GM18507 (cell line): Measurements from ENCODE around the gene FHAD1.
"Not testable (repeated sequence)": the region's sequence is repeated elsewhere in the genome, so short reads cannot be mapped to it uniquely, and the experiment has no call there.

Experiments used
- DNase-seq: peaks from one replicate; pipeline ENCODE4 v3.0.0; 2011; ENCODE audit warnings: low read depth; ENCODE audit not compliant: insufficient read length; ENCODE audit errors: extremely low spot score
- FAIRE-seq: peaks from 2 replicates; lab custom pipeline; 2011; peaks lifted over from hg19 to GRCh38; lab: Jason Lieb, UNC

Gene FHAD1

DNA sequence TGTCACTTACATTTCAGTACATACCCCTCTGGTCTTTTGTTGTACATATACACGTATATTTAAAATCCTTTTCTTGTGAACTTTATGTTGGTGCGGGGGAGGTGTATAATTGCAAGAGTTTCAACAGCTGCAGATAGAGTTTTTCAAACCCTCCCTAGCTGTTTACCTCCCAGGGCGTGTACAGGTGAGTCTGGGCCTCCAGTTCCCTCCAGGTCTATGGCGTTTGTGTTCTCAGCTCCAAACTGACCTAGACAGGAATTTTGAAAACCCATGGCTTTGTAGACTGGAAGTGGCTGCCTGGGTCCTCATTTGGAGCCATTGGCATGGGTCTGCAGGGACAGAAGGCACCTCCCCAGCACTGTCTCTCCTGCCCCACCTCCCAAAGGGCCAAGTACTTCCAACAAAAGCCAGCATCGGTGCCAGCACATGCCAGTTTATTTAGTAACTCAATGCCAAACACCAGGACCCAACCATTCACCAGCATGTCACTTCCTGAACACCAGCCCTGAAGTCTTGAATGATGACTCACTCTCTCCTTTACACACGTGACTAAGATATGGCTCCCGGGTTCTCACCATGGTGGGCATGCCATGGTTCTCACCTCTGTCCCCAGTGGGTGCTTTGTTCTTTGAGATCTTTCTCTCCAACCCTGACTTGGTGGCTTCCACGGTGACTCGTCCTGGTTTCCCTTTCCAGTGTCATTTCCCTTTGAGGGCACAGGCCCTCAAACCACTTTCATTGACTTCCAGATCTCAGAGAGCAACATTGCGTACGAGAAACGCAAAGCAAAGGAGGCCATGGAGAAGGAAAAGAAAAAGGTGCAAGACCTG, 105.3 kb downstream of the FHAD1 start:
- FAIRE-seq (no peak), DNase-seq (no peak)

DNA sequence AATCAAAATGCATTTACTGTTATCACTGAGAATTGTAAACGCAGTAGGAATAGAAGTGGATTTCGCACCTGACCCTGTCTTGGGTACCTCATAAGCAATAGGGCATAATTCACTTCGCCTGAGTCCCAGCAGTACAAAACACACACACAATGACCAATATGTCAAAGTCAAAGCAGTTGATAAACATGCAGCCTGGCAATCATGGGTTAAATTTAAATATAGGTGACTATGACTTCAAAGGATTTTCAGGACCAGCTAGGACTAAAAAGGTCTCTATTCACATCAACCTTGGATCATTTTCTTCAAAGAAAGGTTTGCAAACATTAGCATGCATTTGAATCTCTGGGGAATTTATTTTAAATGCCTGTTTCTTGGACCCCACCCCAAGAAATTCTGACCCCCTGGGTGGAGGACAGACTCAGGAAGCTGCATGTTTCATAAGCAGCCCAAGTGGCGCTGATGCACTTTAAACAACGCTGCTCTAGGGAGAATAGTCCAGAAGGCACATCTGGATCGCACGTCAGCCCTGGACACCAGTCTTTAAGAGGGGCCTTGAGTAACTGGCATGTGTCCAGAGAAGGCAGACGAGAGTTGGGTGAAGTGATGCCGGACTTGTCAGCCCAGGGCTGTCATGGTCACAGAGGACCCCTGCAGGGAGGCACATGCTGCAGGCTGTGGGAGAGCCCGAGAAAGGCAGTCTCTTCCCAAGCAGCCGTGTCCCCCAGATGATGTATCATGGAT, 107.0 kb downstream of the FHAD1 start:
- no peak for FAIRE-seq
- DNase-seq, result no peak

DNA sequence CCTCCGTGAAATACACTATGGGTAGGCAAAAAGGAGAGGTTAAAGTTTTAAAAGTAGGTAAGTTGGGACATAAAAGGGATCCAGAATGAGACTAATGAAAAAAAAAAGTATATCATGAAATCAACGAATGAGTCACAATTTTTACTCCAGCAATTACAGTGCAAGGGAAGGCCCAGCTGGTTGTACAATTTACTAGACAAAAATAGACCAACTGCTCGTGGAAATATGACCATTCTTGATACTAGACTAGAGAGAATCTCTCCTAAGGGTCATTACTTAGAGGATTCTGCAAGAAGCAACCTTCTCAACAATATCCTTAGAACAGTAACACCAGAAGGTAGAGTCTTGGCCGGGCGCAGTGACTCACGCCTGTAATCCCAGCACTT, 107.5 kb downstream of the FHAD1 start:
- FAIRE-seq, result no peak

DNA sequence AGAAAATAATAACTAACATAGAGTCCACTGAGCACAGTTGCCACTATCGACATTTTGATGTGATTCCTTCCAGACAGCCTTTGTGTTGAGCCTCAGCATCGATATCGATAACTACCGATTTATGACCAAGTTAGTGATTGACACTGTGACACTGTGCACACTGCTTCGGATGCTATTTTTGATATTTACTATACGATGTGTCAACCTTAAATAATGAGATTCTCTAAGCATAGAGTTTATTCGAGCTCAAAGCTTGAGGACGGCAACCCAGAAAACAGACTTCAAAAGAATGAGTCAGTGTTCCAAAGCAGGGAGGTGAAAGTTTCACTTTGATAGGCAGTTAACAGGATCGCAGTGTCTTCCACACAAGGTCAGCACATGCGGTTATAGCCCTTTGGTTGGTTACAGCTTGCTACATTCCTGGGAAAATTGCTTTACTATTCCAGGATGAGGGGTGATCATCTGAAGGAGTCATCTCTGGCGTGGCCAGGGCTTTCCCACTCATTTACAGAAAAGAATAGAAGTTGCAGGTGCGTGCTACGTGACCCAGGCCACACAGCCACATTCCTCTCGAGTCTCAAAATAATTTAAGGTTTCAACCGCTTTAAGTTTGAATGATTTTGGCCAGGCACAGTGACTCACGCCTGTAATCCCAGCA, 109.1 kb downstream of the FHAD1 start:
- DNase-seq (no peak), FAIRE-seq (no peak)

More for the DNA sequence above, 107.5 kb downstream of the FHAD1 start:
- no peak for DNase-seq

DNA sequence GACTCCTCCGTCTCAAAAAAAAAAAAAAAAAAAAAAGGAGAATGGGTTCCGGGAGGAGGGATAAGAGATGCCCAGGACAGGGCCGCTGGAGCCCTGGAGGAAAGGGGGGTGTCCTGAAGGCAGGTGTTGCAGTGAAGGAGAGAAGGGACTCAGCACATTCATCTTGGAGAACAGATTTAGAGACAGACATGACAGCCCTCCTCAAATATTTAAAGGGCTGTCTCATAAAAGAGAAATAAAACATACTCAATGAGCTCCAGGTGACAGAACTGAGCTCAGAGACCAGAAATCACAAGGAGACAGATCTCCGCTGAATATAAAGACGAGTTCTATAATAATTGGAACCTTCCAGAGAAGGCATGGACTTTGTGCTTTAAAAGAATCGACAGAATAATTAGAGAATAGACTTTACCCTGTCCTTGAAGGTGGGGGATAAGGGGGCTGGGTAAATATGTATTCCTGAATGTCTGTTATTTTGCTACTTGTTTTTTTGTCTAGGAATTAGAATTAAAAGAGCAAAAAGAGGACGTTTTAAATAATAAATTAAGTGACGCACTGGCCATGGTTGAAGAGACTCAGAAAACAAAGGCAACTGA, 110.7 kb downstream of the FHAD1 start:
- no peak for DNase-seq
- no peak for FAIRE-seq

DNA sequence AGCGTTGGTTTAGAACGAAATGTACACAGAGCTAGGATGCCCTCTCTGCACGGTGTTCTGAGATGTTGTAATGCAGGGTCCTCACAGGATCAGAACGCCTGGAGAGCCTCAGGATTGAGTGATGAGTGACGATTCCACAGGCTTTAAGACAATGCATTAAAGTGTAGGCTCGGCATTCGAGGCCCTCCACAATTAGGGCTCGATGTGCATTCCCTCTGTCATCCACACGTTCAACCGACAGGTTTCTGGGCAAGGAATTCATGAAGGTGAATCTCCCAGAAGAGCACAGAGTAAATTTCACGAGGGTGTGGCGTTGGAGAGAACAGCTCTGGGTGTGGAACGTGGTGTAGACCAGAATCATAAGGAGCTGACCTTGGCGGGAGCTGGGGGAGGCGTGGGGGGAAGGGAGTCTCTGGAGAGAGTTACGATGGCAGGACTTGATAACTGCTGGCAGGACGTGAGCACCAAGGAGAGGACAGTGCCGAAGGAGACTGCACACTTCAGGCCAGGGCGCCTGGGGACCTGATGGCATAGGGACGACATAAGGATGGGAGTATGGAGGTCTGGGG, 111.6 kb downstream of the FHAD1 start:
- no peak for FAIRE-seq

DNA sequence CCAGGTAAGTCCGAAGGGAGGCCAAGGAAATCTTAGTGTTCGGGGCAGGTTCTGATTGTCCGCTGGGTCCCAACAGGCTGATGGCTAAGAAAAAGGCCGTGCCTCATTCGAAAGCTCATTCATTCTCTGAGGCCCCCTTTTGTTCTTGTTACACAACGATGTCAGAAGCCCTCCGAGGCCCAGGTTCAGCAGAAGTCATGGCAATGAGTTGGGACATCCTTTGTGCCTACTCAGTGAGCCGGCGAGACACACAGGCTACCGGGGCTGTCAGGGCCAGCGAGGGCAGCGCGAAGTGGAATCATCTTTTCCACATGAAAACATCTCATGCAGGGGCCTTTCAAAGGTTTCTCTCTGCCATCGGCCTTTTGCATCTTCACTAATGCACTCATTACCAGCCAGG, 113.7 kb downstream of the FHAD1 start:
- DNase-seq, result no peak

More for the DNA sequence above, 111.6 kb downstream of the FHAD1 start:
- no peak for DNase-seq

DNA sequence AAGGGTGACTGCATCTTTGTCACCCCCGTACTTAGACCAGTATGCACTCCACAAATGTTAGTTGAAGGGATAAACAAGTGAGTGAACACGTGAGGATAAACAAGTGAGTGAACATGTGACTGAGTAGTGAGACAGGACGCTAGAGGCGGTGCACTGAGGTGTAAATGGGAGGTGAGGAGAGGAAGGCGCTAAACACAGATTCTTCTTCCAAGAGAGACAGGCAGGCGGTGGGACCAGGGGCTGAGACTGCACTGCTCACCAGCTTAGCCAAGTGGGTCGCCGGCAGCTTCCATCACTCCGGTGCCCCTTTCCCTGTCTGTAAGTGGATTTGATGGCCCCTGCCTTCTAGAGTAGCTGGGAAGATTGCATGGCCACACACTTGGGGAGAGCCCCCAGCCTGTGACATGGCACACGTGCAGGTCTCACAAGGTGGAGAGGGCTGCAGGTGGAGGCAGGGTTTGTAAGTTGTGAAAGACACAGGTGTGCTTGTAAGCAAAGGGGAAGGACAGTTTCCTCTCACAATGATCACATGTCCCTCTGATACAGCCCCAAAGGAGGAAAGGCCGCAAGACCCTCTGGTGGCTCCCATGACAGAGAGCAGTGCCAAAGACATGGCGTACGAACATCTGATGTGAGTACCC, 115.2 kb downstream of the FHAD1 start:
- FAIRE-seq (no peak), DNase-seq (no peak)

More for the DNA sequence above, 113.7 kb downstream of the FHAD1 start:
- FAIRE-seq, result no peak

DNA sequence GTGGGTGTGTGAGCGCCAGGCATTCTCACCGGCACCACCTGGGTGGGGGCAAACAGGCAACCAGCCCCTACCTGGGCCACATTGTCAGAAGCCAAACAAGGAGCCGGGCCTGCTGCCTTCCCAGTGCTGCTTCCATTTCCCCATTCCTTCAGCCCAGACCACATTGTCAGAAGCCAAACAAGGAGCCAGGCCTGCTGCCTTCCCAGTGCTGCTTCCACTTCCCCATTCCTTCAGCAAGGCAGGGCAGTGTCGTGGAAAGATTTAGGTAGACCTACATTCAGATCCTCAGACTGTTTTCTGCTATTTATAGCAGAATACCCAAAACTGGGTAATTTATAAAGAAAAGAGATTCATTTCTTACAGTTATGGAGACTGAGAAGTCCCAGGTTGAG, 115.7 kb downstream of the FHAD1 start:
- DNase-seq (no peak), FAIRE-seq (no peak)

DNA sequence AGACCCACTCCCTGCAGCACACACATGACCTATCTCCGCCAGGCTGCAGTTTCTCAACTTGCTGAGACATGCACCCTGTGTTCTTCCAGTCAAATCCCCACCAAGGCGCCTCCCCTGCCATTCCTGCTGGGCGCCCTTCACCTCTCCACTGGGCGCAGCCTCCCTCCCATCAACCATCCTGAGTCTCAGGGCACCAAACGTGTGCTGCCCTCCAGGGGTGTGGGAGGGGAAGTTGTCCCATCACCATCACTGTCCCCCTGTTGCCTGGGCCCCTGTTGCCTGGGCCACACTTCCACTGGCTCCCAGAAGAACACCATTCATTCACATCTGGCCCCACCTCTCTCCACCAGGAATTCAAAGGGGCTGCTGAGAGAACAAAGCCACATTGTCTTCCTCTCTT, 117.7 kb downstream of the FHAD1 start:
- FAIRE-seq, result no peak
- DNase-seq, result no peak

DNA sequence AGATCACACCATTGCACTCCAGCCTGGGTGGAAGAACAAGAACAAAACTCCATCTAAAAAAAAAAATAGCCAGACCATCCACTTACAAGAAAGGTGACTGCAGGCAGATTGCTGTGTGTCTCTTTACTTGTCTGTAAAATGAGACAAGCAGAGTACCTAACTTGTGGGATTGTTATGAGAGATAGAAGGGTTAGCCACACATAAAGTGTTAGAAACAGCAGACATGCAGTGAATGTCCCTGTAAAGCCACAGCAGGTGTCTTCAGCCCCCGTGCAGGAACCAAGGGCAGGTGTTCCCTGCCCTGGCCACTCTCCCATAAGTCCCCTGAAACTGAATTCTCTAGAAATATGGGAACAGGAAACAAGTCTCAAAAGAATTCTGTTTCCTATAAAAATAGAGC, 121.9 kb downstream of the FHAD1 start:
- no peak for DNase-seq

DNA sequence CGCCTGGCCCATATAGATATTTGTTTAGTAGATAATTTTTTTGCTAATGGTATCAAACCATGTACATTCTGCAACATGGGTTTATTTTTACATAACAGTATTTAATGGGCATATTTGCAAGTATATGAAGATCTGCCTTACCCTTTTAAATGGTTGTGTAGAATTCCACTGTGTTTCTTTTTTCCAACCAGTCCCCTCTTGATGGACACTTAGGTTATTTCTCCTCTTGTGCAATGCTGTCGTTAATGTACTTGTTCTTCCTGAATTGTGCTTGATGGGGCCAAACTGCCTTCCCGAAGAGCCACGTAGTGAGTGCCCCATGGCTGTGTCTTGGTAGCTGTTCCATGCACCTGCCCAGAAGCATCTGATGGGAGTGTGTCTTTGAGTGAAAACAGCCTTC, 123.2 kb downstream of the FHAD1 start:
- DNase-seq (no peak), FAIRE-seq (no peak)

More for the DNA sequence above, 121.9 kb downstream of the FHAD1 start:
- FAIRE-seq, result no peak

DNA sequence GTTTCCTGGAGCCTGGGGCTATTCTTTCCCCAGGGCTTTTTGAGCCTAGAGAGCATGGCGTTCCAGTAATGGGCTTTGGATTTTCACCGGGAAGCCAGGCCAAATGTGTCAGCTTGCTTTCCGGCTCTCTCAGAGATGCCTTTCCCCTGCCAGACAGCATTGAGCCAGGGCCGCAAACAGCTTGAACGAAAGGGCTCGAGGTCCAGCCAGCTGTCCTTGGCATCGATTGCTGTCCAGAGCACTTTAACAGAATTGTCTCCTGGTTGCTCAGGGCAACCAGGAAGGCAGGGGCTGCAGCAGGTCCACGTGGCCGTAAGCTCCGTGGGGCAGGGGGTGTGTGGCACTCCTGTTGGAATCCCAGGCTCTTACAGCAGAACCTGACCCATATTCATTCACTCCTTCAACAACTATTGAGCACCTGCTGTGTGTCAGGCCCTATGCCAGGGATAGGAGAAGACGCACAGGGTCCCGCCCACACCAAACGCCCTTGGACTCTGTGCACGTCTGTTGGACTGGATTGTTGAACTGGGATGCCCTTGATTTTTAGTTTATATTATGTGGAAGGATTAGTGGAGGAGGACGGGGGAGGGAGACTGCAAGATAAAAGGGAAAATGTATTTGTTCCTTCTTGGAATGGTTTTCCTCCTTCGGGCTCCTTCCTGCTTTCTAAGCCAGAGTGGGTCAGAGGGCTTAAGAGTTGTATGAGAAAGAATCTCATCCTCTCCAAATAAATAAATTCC, 123.9 kb downstream of the FHAD1 start:
- DNase-seq, result no peak
- no peak for FAIRE-seq

DNA sequence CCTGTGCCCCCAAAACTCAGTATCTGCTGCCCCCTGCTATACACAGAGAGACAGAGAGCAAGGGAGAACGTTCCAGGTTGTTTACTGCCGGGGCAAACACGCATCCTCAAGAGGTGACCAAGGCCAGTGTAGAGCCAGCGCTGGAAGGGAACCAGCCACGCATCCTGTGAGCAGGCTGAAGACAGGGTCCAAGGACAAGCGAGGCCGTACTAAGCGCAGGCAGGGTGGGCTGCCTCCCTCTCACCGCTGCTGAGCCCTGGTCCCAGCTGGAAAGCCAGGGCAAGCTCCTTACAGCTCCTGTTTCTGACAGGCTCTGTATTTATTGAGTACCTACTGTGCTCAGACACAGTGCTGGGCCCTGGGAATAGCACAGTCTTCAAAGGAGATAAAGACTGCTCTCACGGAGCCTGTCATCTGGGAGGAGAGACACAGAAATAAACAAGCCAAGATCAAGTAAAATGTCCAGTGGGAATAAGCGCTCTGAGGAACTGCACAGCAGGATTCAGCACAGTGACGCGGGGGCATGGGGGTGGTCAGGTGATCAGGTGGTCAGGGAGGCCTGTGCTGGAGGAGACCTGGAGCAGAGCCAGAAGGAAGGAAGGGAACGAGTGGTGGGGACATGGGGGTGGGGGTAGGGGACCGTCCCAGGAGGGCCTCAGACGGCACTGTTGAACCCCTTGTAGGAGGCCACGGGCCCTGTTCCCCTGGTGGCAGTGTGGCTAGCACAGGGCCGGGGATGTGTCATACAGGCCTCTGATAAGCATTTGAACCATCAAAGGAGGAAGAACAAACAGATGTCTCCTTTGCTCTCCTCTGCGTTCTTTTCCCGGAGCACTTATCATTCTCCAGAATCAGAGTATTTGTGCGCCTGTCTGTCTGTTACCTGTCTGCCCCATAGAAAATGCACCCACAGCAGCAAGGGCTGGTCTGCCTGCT, 124.9 kb downstream of the FHAD1 start:
- FAIRE-seq (no peak), DNase-seq (no peak)

DNA sequence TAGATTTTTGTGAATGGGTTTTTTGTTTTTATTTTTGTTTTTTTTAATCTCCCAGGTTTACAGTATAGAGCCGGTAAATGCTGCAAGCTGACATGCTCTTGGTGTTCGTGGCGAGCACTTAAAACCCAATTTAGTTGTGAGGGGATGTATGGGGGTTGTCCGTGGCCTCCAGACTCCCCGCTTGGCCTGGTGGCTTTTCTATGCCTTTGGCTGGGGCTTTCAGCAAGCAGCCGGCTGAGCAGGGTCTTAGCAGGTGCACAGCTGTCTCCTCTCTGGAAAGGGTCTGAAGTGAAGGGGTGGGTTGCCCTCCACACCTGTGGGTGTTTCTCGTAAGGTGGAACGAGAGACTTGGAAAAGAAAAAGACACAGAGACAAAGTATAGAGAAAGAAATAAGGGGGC, 131.7 kb downstream of the FHAD1 start:
- no peak for FAIRE-seq
- no peak for DNase-seq

DNA sequence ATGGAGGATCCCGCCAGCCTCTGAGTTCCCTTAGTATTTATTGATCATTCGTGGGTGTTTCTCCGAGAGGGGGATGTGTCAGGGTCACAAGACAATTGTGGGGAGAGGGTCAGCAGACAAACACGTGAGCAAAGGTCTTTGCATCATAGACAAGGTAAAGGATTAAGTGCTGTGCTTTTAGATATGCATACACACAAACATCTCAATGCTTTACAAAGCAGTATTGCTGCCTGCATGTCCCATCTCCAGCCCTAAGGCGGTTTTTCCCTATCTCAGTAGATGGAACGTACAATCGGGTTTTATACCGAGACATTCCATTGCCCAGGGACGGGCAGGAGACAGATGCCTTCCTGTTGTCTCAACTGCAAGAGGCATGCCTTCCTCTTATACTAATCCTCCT, 132.1 kb downstream of the FHAD1 start:
- DNase-seq, FAIRE-seq: not testable (repeated sequence)

DNA sequence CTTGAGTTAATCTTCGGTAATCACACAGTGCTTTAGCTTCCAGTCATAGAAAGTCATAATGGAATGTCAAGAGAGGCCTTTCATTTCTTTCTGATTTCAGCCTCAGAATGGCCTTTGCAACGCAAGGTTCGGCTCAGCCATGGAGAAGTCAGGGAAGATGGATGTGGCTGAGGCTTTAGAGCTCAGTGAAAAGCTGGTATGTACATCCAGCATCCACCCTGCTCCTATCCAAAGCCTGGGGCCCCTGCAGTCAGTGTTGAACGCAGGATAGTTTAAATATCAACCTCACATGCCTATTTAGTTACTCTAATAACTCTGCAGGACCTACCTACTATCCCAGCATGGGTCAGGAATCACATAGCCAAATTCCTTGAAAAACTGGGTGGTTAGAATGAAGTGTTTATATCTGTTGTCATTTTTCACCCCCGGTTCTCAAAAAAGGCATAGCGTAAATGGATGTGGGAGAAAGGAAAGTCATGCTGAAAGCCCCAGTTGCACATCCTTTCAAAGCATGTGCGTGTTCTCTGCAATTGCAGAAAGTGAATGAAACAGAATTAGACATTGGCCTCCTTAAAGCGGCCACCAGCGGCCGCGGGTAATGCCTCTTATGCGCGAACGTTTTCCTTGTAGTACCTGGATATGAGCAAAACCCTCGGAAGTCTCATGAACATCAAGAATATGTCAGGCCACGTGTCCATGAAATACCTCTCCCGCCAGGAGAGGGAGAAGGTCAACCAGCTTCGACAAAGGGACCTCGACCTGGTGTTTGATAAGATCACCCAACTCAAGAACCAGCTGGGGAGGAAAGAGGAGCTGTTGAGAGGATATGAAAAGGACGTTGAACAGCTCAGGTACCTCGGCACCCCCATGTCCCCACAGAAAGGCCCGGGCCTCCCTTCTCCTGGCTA, 133.8 kb downstream of the FHAD1 start:
- FAIRE-seq, result no peak
- DNase-seq, result no peak
